Adrenal gland (tissue), 5 donors: ENCODE measurements around the gene PARD6B.

Experiments
- POLR2A ChIP-seq, 2 donors: fragments of 450-650 bp; IDR thresholded peaks; one replicate each; pipeline ENCODE4 v1.6.1; 2017; ENCODE audit warnings: antibody characterized with exemption in 2 of 2, mild to moderate bottlenecking in 2 of 2, moderate library complexity in 1 of 2
- TF ChIP-seq, protein P1 (sequence below), 6 experiments: fragments of 450-650 bp in 4 of 6; fragments of 200-600 bp in 2 of 6; sonication (generic) in 1 of 6; IDR thresholded peaks; 1 replicate in 5 of 6; 2 replicates in 1 of 6; pipeline versions ENCODE4 v1.5.1 to v1.8.0; 2016 to 2021; ENCODE audit warnings: antibody characterized with exemption in 6 of 6, mild to moderate bottlenecking in 2 of 6, moderate library complexity in 1 of 6
- donor health status: DM: no; HTN: no; CAD: no.

DNA sequence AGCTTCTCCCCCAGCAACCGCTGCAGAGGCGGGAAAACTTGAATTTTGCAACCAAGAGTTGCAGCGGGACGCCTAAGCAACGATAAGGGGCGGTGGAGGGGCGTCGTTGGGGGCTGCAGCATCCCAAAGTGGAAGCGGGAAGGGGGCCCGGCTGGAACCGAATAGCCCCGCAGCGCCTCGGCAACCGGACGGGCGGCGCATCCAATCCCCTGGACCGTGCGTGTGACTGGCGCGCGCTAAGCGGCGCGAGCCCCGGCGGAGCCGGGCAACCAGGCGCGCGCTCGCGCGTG is 670 bp upstream of the PARD6B start:
- no peak for TF ChIP-seq POLR2A (IDR thresholded peaks at IDR 0.05)
- TF ChIP-seq, protein P1, sequence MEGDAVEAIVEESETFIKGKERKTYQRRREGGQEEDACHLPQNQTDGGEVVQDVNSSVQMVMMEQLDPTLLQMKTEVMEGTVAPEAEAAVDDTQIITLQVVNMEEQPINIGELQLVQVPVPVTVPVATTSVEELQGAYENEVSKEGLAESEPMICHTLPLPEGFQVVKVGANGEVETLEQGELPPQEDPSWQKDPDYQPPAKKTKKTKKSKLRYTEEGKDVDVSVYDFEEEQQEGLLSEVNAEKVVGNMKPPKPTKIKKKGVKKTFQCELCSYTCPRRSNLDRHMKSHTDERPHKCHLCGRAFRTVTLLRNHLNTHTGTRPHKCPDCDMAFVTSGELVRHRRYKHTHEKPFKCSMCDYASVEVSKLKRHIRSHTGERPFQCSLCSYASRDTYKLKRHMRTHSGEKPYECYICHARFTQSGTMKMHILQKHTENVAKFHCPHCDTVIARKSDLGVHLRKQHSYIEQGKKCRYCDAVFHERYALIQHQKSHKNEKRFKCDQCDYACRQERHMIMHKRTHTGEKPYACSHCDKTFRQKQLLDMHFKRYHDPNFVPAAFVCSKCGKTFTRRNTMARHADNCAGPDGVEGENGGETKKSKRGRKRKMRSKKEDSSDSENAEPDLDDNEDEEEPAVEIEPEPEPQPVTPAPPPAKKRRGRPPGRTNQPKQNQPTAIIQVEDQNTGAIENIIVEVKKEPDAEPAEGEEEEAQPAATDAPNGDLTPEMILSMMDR (IDR thresholded peaks at IDR 0.05), result no peak
